H9 (cell line): ENCODE data around the gene UMPS. TPM values are rescaled to one million over a fixed set of nuclear protein-coding genes. Genes with fewer than 3 reads are reported as not detected.

Experiments used
- DNase-seq: peaks from one replicate; pipeline ENCODE4 v3.0.0-alpha.2; 2017
- H2AFZ ChIP-seq: one replicate; pipeline ENCODE4 v1.6.1; 2013; ENCODE audit warnings: mild to moderate bottlenecking, low read length, control low read depth, moderate library complexity
- H2AK5ac ChIP-seq: 2 replicates; pipeline ENCODE4 v1.6.1; 2013; ENCODE audit warnings: low read length, control low read depth, mixed read lengths; ENCODE audit not compliant: insufficient read length
- H2BK120ac ChIP-seq: one replicate; pipeline ENCODE4 v1.6.1; 2013; ENCODE audit warnings: low read depth, mild to moderate bottlenecking, low read length, control low read depth, inconsistent platforms; ENCODE audit not compliant: poor library complexity, severe bottlenecking
- H2BK12ac ChIP-seq: 2 replicates; pipeline ENCODE4 v1.6.1; 2013; ENCODE audit warnings: low read length, control low read depth, mixed read lengths, low read depth; ENCODE audit not compliant: insufficient read length
- H2BK15ac ChIP-seq: 2 replicates; pipeline ENCODE4 v1.6.1; 2013; ENCODE audit warnings: low read depth, low read length, control low read depth
- H2BK20ac ChIP-seq: one replicate; pipeline ENCODE4 v1.6.1; 2013; ENCODE audit warnings: low read depth, mild to moderate bottlenecking, low read length, control low read depth, inconsistent platforms; ENCODE audit not compliant: poor library complexity, severe bottlenecking
- H2BK5ac ChIP-seq: 2 replicates; pipeline ENCODE4 v1.6.1; 2013; ENCODE audit warnings: low read length, control low read depth, mixed read lengths; ENCODE audit not compliant: insufficient read length
- H3K14ac ChIP-seq: 2 replicates; pipeline ENCODE4 v1.6.1; 2013; ENCODE audit warnings: low read length, control low read depth; ENCODE audit not compliant: insufficient read depth
- H3K18ac ChIP-seq: 2 replicates; pipeline ENCODE4 v1.6.1; 2013; ENCODE audit warnings: low read depth, mild to moderate bottlenecking, mixed read lengths, low read length, control low read depth; ENCODE audit not compliant: insufficient read length
- H3K23ac ChIP-seq: 2 replicates; pipeline ENCODE4 v1.6.1; 2013; ENCODE audit warnings: low read length, control low read depth, mixed read lengths, low read depth; ENCODE audit not compliant: insufficient read length
- H3K23me2 ChIP-seq: 2 replicates; pipeline ENCODE4 v1.6.1; 2013; ENCODE audit warnings: low read depth, mild to moderate bottlenecking, mixed read lengths, low read length, control low read depth; ENCODE audit not compliant: insufficient read length, poor library complexity, severe bottlenecking
- H3K27ac ChIP-seq: 2 replicates; pipeline ENCODE4 v1.5.1; 2013; ENCODE audit warnings: low read length, control low read depth, mixed read lengths, low read depth; ENCODE audit not compliant: insufficient read length
- H3K27me3 ChIP-seq: 2 replicates; pipeline ENCODE4 v1.6.1; 2013; ENCODE audit warnings: low read length, control low read depth, inconsistent platforms; ENCODE audit not compliant: insufficient read depth
- H3K4ac ChIP-seq: 2 replicates; pipeline ENCODE4 v1.6.1; 2013; ENCODE audit warnings: low read depth, mild to moderate bottlenecking, control low read depth, inconsistent platforms, low read length, moderate library complexity
- H3K4me1 ChIP-seq: 2 replicates; pipeline ENCODE4 v1.6.1; 2013; ENCODE audit warnings: low read length, control low read depth, inconsistent platforms; ENCODE audit not compliant: insufficient read depth
- H3K4me2 ChIP-seq: 2 replicates; pipeline ENCODE4 v1.6.1; 2013; ENCODE audit warnings: low read length, control low read depth, mixed read lengths; ENCODE audit not compliant: insufficient read length, insufficient read depth
- H3K56ac ChIP-seq: 2 replicates; pipeline ENCODE4 v1.6.1; 2013; ENCODE audit warnings: low read depth, mild to moderate bottlenecking, mixed read lengths, low read length, control low read depth; ENCODE audit not compliant: insufficient read length
- H3K79me1 ChIP-seq: 2 replicates; pipeline ENCODE4 v1.6.1; 2013; ENCODE audit warnings: low read depth, mild to moderate bottlenecking, moderate library complexity, low read length, control low read depth, inconsistent platforms; ENCODE audit not compliant: insufficient read depth, poor library complexity, severe bottlenecking
- H3K79me2 ChIP-seq: 2 replicates; pipeline ENCODE4 v1.6.1; 2013; ENCODE audit warnings: low read length, control low read depth, inconsistent platforms; ENCODE audit not compliant: insufficient read depth
- H3K9ac ChIP-seq: 2 replicates; pipeline ENCODE4 v1.6.1; 2013; ENCODE audit warnings: low read length, control low read depth, mixed read lengths; ENCODE audit not compliant: insufficient read length; ENCODE audit errors: extremely low read depth
- H3K9me3 ChIP-seq: one replicate; pipeline ENCODE4 v1.6.1; 2013; ENCODE audit warnings: low read depth, low read length, inconsistent platforms; ENCODE audit not compliant: control insufficient read depth
- H3T11ph ChIP-seq: one replicate; pipeline ENCODE4 v1.6.1; 2013; ENCODE audit warnings: mild to moderate bottlenecking, low read length, control low read depth, inconsistent platforms
- H4K20me1 ChIP-seq: one replicate; pipeline ENCODE4 v1.6.1; 2013; ENCODE audit not compliant: control insufficient read depth, insufficient read length, insufficient read depth
- H4K5ac ChIP-seq: 2 replicates; pipeline ENCODE4 v1.6.1; 2013; ENCODE audit warnings: low read depth, mild to moderate bottlenecking, mixed read lengths, low read length, control low read depth; ENCODE audit not compliant: insufficient read length
- H4K8ac ChIP-seq: replicated peaks from 2 replicates; pipeline ENCODE4 v1.6.1; 2013; ENCODE audit warnings: low read length, control low read depth, mixed read lengths, low read depth; ENCODE audit not compliant: insufficient read length
- H4K91ac ChIP-seq: 2 replicates; pipeline ENCODE4 v1.6.1; 2013; ENCODE audit warnings: low read depth, mild to moderate bottlenecking, moderate library complexity, mixed read lengths, low read length, control low read depth; ENCODE audit not compliant: insufficient read length
- H3K27ac Mint-ChIP-seq, 3 experiments: 2 replicates in 2 of 3; 3 replicates in 1 of 3; pipeline ENCODE4 v1.8.0; 2020 to 2021; ENCODE audit warnings: mixed read lengths in 3 of 3, mild to moderate bottlenecking in 1 of 3, moderate library complexity in 1 of 3
- H3K27me3 Mint-ChIP-seq: 2 replicates; pipeline ENCODE4 v1.8.0; 2021; ENCODE audit warnings: low read depth, mild to moderate bottlenecking, moderate library complexity, mixed read lengths
- H3K36me3 Mint-ChIP-seq, 3 experiments: 2 replicates in 2 of 3; 3 replicates in 1 of 3; pipeline ENCODE4 v1.8.0; 2020 to 2021; ENCODE audit warnings: low read depth in 3 of 3, mixed read lengths in 3 of 3; ENCODE audit not compliant: insufficient read depth in 1 of 3
- H3K4me1 Mint-ChIP-seq, 2 experiments: 2 replicates each; pipeline ENCODE4 v1.8.0; 2020; ENCODE audit warnings: mixed read lengths in 2 of 2
- H3K4me3 Mint-ChIP-seq, 2 experiments: 2 replicates in 1 of 2; 3 replicates in 1 of 2; pipeline ENCODE4 v1.8.0; 2020 to 2021; ENCODE audit warnings: mild to moderate bottlenecking in 2 of 2, mixed read lengths in 2 of 2, moderate library complexity in 1 of 2
- H3K9me3 Mint-ChIP-seq, 2 experiments: 2 replicates in 1 of 2; 3 replicates in 1 of 2; pipeline ENCODE4 v1.8.0; 2020; ENCODE audit warnings: mild to moderate bottlenecking in 2 of 2, mixed read lengths in 2 of 2, moderate library complexity in 1 of 2
- CTCF ChIP-seq: fragments of 200-600 bp; sonication (generic); conservative IDR thresholded peaks from 3 replicates; pipeline ENCODE4 v1.8.0; 2021; ENCODE audit warnings: antibody characterized with exemption, mild to moderate bottlenecking
- WGBS: extraction: QIAGEN DNeasy Blood & Tissue Kit; methylation state at CpG from one replicate; pipeline ENCODE4 v1.1.7; 2013; ENCODE audit warnings: missing lambda C conversion rate, low lambda C conversion rate, mixed read lengths; ENCODE audit not compliant: insufficient read length; ENCODE audit errors: extremely low coverage; 5-methylcytosine and 5-hydroxymethylcytosine counted together
- total RNA-seq: library from RNA; stranded (reverse); gene quantifications from 2 replicates; pipeline ENCODE4 v1.2.1, GENCODE V29; 2021

Gene UMPS
- total RNA-seq, 1 experiment from 2014 or later = 65.4 TPM

GRCh38 chr3:124762661-124763011, 32.4 kb downstream of the UMPS start:
- H3K79me2 ChIP-seq = no peaks in the 10 kb centered on the region
- no peaks in the 10 kb centered on the region for H3K4me1 ChIP-seq
- no peak overlapping the region for H4K5ac ChIP-seq
- H3K9me3 Mint-ChIP-seq = no peaks in the 10 kb centered on the region
- H3K9ac ChIP-seq = no peak overlapping the region
- no peaks in the 10 kb centered on the region for H3K23me2 ChIP-seq
- H3K18ac ChIP-seq = no peak overlapping the region
- H3K9me3 ChIP-seq = no peaks in the 10 kb centered on the region
- H3K4ac ChIP-seq = no peak overlapping the region
- no peak for DNase-seq
- peaks cover 15 to 19% of the 10 kb centered on the region in 2 experiments for H3K4me1 Mint-ChIP-seq
- H3K79me1 ChIP-seq = no peaks in the 10 kb centered on the region
- H2BK12ac ChIP-seq = no peak overlapping the region
- H4K91ac ChIP-seq = no peak overlapping the region
- H2BK120ac ChIP-seq = no peak overlapping the region
- H3K27me3 Mint-ChIP-seq = no peaks in the 10 kb centered on the region
- no peak overlapping the region for H3K56ac ChIP-seq
- H3K23ac ChIP-seq = no peak overlapping the region
- no peak for TF ChIP-seq CTCF
- H3K4me2 ChIP-seq = no peak overlapping the region
- H2BK5ac ChIP-seq = no peak overlapping the region
- H3K14ac ChIP-seq = no peak overlapping the region
- H2BK15ac ChIP-seq = no peak overlapping the region
- H4K8ac ChIP-seq = no peak overlapping the region
- no peak overlapping the region for H2BK20ac ChIP-seq
- no peaks in the 10 kb centered on the region for H3K27me3 ChIP-seq
- H3K27ac Mint-ChIP-seq = peak overlapping the region in 1 of 3 experiments; percentile 66; a peak in 1 of 7 replicates
- H3K4me3 Mint-ChIP-seq = no peak overlapping the region
- no peak overlapping the region for H3T11ph ChIP-seq
- no peak overlapping the region for H2AFZ ChIP-seq
- peaks cover 26 to 53% (median 43%) of the 10 kb centered on the region in 3 experiments for H3K36me3 Mint-ChIP-seq
- no peaks in the 10 kb centered on the region for H4K20me1 ChIP-seq
- no peak overlapping the region for H2AK5ac ChIP-seq
- no CpG with 5 or more reads among the region's 4 CpGs for WGBS
- H3K27ac ChIP-seq = no peak overlapping the region
